Endothelial cell of coronary artery (primary cell): ENCODE results near the gene OR13C3. TPM values are rescaled to one million over a fixed set of nuclear protein-coding genes. Genes with fewer than 3 reads are reported as not detected.

ENCODE experiments used
- total RNA-seq: library from RNA; depleted of rRNA; stranded (reverse); fragments of >200 nt; gene quantifications from 2 replicates; pipeline ENCODE4 v1.2.3, GENCODE V29; 2014

The OR13C3 gene
- total RNA-seq, result not detected in 2 replicates

GRCh38 chr9:104536756-104537155 is at the start of gene OR13C3:
TSS of gene OR13C3 (minus strand) at chr9:104536856. CDS start at chr9:104536723, 133 bp downstream.

DNA sequence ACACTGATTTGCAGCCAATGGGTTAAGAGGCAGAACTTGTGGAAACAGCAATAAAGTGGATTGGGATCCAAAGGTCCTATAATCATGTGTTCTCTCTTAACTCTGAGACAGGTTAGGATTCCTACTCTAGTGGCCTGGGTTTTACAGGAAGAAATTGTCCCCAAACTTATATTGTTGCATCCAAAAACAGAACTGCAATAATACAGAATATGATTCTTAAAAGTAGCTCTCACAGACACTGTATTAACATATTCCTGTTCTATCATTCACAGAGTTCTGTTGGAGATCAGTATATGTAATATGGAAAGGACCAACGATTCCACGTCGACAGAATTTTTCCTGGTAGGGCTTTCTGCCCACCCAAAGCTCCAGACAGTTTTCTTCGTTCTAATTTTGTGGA is 32.2 kb upstream of the OR13C3 start, which contains the start of gene OR13C8:
OR13C8 (plus strand) TSS at position 301 of the 400 bp plus-strand sequence; CDS start at position 301, 0 bp downstream.

GRCh38 chr9:104527109-104527508 is 9.5 kb downstream of the OR13C3 start, which contains the start of gene OR13C4:
TSS of gene OR13C4 (minus strand) at chr9:104527209. CDS start at chr9:104527209, 0 bp downstream.

DNA sequence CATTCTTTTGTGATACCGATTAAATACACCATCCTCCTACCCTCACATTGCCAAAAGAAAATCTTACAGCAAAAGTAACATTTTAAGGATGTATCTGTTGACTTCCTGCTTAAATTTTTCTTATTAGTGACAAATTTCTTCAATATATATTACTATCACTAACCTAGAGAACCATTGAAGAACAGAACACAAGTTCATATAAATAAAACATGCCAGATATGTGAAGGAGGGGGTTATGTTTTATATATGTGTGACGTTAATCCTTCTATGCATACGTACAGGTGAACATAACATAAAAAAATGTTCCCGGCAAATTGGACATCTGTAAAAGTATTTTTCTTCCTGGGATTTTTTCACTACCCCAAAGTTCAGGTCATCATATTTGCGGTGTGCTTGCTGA is 32.7 kb downstream of the OR13C3 start, which contains the start of gene OR13F1:
OR13F1 (plus strand) TSS at position 301 of the 400 bp plus-strand sequence; CDS start at position 301, 0 bp downstream.

Other genes starting within 250 kb of the OR13C3 start
- gene OR13F1, start 32.6 kb downstream of the OR13C3 start, total RNA-seq, result not detected in 2 replicates
- gene OR13C4, start 9.6 kb downstream of the OR13C3 start, total RNA-seq, result not detected in 2 replicates
- not detected in 2 replicates for gene OR13C8, start 32.3 kb upstream of the OR13C3 start, total RNA-seq
- not detected in 2 replicates for gene OR13C5, start 62.6 kb upstream of the OR13C3 start, total RNA-seq
- 0.09 TPM in 1 of 2 replicates, not detected in the other for gene OR13C2, start 68.8 kb upstream of the OR13C3 start, total RNA-seq
- not detected in 2 replicates for gene OR13C9, start 81.3 kb upstream of the OR13C3 start, total RNA-seq
- gene OR13D1, start 157.7 kb upstream of the OR13C3 start, total RNA-seq, result not detected in 2 replicates
- 28.5 and 34.1 TPM in 2 replicates for gene NIPSNAP3A, start 210.8 kb upstream of the OR13C3 start, total RNA-seq
- gene NIPSNAP3B, start 227.3 kb upstream of the OR13C3 start, total RNA-seq, result 0.09 and 0.47 TPM in 2 replicates